GM23248 (cell line): Measurements from ENCODE around the gene SLC25A22.

ENCODE experiments used
- EZH2 ChIP-seq: fragments of 200-600 bp; sonication (generic); IDR thresholded peaks from 2 replicates; pipeline ENCODE4 v1.6.1; 2018; ENCODE audit warnings: antibody characterized with exemption, mild to moderate bottlenecking; ENCODE audit not compliant: insufficient read depth, poor library complexity, severe bottlenecking
- EZH2phosphoT487 ChIP-seq: fragments of 200-600 bp; sonication (generic); IDR thresholded peaks from 2 replicates; pipeline ENCODE4 v1.6.1; 2018; ENCODE audit warnings: antibody characterized with exemption, moderate library complexity, mild to moderate bottlenecking, low read depth; ENCODE audit not compliant: insufficient read depth

DNA sequence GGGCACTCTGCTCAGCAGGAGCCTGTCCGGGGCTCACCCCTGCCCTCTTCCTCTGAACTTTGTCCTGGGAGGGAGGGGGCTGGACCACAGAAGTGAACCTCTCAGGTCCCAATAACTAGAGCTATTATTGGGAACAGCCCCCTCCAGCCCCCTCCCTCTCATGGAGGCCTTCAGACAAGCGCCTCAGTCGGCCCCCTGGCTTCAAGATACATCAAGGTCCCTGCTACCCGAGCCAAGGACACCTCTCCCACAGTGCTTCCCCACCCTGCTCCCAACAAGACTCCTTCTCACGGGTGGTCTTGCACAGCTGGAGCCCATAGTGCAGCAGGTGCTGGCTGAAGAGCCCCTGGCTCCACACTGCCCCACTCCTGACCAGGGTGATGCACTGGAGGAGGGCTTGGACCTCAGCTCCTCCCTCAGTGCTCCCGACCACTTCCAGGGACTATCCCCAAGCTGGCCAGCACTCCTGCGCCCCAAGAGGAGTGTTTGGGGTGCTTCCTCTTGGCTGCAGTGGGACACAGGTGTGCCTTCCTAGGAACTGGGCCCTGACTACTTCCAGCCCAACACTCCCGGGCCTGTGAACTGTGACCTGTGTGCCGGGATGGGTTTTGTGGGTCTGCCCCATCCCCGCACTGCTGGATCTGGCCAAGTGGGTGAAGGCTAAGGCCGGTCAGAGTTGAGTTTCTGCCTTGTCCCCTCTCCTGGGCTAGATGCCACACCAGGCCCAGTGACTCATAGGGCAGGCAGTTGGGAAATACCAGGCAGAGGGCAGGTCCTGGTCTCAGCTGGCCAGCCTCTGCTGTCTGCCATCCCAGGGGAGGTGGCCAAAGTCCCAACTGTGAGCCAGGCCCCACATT is 22.8 kb upstream of the SLC25A22 start:
- TF ChIP-seq EZH2phosphoT487 (no peak), EZH2 (no peak)
